ENCODE data around the gene STK32B. TPM values are rescaled to one million over a fixed set of nuclear protein-coding genes. Genes with fewer than 3 reads are reported as not detected.

STK32B gene
- total and polyA plus RNA-seq, 2 experiments from 2014 or later: 0.71 to 2.3 TPM

DNA sequence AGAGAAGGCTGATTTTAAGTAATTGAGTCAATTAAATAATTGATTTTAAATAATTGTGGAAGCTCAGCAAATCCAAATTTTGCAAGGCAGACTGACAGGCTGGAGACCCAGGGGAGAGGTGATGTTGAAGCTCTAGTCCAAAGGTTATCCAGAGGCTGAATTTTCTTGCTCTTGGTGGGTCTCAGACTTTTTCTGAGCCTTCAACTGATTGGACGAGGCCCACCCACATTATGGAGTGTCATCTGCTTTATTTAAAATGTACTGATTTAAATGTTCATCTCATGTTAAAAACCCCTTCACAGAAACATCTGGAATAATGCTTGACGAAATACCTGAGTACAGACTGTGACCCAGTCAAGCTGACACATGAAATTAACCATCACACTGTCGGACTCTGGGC, 20.4 kb upstream of the STK32B start (continued):
- TF ChIP-seq CREB1 (CRISPR knock-in tag; IDR thresholded peaks at IDR 0.05; ENCODE audit: low read depth): no peak
- TF ChIP-seq, protein P1, sequence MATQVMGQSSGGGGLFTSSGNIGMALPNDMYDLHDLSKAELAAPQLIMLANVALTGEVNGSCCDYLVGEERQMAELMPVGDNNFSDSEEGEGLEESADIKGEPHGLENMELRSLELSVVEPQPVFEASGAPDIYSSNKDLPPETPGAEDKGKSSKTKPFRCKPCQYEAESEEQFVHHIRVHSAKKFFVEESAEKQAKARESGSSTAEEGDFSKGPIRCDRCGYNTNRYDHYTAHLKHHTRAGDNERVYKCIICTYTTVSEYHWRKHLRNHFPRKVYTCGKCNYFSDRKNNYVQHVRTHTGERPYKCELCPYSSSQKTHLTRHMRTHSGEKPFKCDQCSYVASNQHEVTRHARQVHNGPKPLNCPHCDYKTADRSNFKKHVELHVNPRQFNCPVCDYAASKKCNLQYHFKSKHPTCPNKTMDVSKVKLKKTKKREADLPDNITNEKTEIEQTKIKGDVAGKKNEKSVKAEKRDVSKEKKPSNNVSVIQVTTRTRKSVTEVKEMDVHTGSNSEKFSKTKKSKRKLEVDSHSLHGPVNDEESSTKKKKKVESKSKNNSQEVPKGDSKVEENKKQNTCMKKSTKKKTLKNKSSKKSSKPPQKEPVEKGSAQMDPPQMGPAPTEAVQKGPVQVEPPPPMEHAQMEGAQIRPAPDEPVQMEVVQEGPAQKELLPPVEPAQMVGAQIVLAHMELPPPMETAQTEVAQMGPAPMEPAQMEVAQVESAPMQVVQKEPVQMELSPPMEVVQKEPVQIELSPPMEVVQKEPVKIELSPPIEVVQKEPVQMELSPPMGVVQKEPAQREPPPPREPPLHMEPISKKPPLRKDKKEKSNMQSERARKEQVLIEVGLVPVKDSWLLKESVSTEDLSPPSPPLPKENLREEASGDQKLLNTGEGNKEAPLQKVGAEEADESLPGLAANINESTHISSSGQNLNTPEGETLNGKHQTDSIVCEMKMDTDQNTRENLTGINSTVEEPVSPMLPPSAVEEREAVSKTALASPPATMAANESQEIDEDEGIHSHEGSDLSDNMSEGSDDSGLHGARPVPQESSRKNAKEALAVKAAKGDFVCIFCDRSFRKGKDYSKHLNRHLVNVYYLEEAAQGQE (IDR thresholded peaks at IDR 0.05; ENCODE audit: unreplicated experiment): no peak

DNA sequence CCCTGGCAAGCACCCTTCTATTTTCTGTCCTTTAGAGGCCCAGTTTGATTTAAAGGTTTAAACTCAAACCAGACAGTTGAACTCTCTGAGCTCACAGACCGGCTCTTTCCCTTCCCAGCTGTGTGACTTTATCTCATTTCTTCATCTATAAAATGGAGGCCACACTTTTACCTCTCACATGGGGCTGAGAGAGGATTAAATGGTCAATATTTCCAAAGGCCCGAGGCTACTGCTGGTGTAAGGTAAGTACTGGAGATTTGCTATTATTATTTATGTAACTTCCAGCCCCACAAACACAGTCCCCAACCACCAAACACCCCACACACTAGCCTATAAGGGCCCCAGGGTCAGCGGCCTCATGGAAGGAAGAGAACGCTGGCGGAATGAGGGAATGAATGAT, 18.5 kb upstream of the STK32B start:
- Histone ChIP-seq H3K27ac (ENCODE audit: low read depth) (no peak overlapping the region), H3K79me2 (replicated peaks; ENCODE audit: insufficient read depth) (no peaks in the 10 kb centered on the region), H3K4me3 (no peak overlapping the region), H3K9me2 (ENCODE audit: insufficient read depth) (no peaks in the 10 kb centered on the region), H3K4me1 (ENCODE audit: insufficient read depth) (no peaks in the 10 kb centered on the region), H4K20me1 (replicated peaks; ENCODE audit: insufficient read depth) (no peaks in the 10 kb centered on the region), H3K36me3 (ENCODE audit: insufficient read depth) (no peaks in the 10 kb centered on the region), H3K4me2 (no peak overlapping the region), H2AFZ (no peak overlapping the region), H3K27me3 (ENCODE audit: insufficient read depth) (no peaks in the 10 kb centered on the region), H3F3A (replicated peaks; ENCODE audit: low read depth) (no peaks in the 10 kb centered on the region)
- Mint-ChIP-seq H3K4me1 (peaks cover 4% of the 10 kb centered on the region; the same call in 1 of the 3 replicates), H3K4me3 (no peak overlapping the region), H3K27me3 (ENCODE audit: insufficient read depth, low read depth, poor library complexity) (peaks cover 2% of the 10 kb centered on the region), H3K27ac (no peak overlapping the region), H3K36me3 (ENCODE audit: low read depth) (no peaks in the 10 kb centered on the region), H3K9me3 (no peaks in the 10 kb centered on the region)
- DNase-seq (ENCODE audit: low spot score) (no peak), ATAC-seq (no peak)
- TF ChIP-seq CREB1 (CRISPR knock-in tag; IDR thresholded peaks at IDR 0.05; ENCODE audit: low read depth) (no peak), ZNF331 (CRISPR knock-in tag; IDR thresholded peaks at IDR 0.05; ENCODE audit: low read depth) (no peak), ZNF114 (CRISPR knock-in tag; IDR thresholded peaks at IDR 0.05) (no peak), EZH2phosphoT487 (IDR thresholded peaks at IDR 0.05; ENCODE audit: unreplicated experiment) (no peak), POLR2AphosphoS5 (IDR thresholded peaks at IDR 0.05; ENCODE audit: low read depth) (no peak), JUNB (IDR thresholded peaks at IDR 0.05; ENCODE audit: unreplicated experiment) (no peak), EZH2 (IDR thresholded peaks at IDR 0.05; ENCODE audit: low read depth, unreplicated experiment) (no peak), ZNF462 (CRISPR knock-in tag; IDR thresholded peaks at IDR 0.05) (no peak), NANOG (IDR thresholded peaks at IDR 0.05; ENCODE audit: borderline replicate concordance) (no peak), CTCF (conservative IDR thresholded peaks at IDR 0.05; ENCODE audit: low read depth in 2 of 2) (no peak)
- TF ChIP-seq, protein P2, sequence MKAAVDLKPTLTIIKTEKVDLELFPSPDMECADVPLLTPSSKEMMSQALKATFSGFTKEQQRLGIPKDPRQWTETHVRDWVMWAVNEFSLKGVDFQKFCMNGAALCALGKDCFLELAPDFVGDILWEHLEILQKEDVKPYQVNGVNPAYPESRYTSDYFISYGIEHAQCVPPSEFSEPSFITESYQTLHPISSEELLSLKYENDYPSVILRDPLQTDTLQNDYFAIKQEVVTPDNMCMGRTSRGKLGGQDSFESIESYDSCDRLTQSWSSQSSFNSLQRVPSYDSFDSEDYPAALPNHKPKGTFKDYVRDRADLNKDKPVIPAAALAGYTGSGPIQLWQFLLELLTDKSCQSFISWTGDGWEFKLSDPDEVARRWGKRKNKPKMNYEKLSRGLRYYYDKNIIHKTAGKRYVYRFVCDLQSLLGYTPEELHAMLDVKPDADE (IDR thresholded peaks at IDR 0.05): no peak
